ENCODE results near the gene BSDC1. TPM values are rescaled to one million over a fixed set of nuclear protein-coding genes. Genes with fewer than 3 reads are reported as not detected.
"Not testable (repeated sequence)": the region's sequence is repeated elsewhere in the genome, so short reads cannot be mapped to it uniquely, and the experiment has no call there.

BSDC1 gene
- total RNA-seq, 1 experiment from 2014 or later: 45.1 TPM

GRCh38 chr1:32357614-32358013 is 36.6 kb downstream of the BSDC1 start:
- no peak for DNase-seq (ENCODE audit: low read depth)

- no peak for DNase-seq (ENCODE audit: low read depth)
These were observed 37.8 kb downstream of the BSDC1 start for GRCh38 chr1:32356478-32356877.

DNA sequence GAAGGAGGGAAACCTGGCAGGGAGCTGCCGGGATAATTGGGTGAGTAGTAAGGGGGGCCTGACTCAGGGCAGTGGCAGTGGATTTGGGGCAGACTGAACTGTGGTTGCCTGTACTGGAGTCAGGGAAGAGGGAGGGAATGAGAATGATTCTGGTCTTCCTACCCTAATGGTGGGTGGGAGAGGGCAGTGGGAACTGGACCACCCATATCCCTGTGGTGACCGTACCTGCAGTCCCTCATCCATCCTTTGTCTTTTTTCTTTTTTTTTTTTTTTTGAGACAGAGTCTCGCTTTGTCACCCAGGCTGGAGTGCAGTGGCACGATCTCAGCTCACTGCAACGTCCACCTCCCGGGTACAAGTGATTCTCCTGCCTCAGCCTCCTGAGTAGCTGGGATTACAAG is 38.5 kb downstream of the BSDC1 start:
- not testable (repeated sequence) for DNase-seq (ENCODE audit: low read depth)

- DNase-seq (ENCODE audit: low read depth): no peak
These were observed 40.2 kb downstream of the BSDC1 start for GRCh38 chr1:32353886-32354570.

DNA sequence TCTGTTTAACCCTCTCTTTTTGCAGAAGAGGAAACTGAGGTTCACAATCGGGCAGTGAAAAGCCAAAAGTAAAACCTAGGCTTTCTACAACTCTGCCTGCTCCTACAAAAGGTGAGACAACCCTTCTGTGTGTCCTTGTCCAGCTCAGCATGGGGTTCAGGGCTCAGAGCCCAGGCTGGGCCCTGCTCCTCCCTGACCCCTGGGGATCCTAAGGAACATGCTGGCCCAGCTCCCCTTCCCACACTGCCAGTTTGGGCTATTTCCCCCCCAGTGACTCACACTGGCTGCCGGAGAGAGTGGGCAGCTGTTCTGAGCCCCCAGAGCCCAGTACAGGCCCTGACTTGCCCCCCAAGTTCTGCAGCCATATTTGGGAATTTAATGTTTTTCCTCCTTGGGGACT is 40.8 kb downstream of the BSDC1 start:
- no peak for DNase-seq (ENCODE audit: low read depth)

DNA sequence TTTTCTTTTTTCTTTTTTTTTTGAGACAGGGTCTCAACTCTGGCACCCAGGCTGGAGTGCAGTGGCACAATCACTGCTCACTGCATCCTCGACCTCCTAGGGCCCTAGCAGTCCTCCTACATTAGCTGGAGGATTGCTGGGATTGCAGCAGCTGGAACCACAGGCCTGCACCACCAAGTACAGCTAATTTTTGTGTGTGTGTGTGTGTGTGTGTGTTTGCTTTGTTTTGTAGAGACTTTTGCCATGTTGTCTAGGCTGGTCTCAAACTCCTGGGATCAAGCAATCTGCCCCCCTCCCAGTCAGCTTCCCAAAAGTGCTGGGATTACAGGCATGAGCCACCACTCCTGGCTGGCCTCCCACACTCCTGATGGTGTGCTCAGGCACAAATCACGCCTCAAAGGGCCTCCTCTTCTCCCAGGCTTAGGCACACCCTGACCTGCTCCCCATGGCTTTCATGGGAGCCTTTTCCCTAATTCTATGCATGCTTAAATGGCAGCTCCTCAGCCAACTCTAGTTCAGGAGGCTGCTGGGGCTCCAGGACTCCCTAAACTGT is 41.3 kb downstream of the BSDC1 start:
- no peak for DNase-seq (ENCODE audit: low read depth)

- DNase-seq (ENCODE audit: low read depth): no peak
These were observed 41.9 kb downstream of the BSDC1 start for GRCh38 chr1:32352239-32352745.

- DNase-seq (ENCODE audit: low read depth): peak; percentile 90
These were observed 42.6 kb downstream of the BSDC1 start for GRCh38 chr1:32351399-32352238.

GRCh38 chr1:32350785-32351398 is 43.3 kb downstream of the BSDC1 start:
- no peak for DNase-seq (ENCODE audit: low read depth)

DNA sequence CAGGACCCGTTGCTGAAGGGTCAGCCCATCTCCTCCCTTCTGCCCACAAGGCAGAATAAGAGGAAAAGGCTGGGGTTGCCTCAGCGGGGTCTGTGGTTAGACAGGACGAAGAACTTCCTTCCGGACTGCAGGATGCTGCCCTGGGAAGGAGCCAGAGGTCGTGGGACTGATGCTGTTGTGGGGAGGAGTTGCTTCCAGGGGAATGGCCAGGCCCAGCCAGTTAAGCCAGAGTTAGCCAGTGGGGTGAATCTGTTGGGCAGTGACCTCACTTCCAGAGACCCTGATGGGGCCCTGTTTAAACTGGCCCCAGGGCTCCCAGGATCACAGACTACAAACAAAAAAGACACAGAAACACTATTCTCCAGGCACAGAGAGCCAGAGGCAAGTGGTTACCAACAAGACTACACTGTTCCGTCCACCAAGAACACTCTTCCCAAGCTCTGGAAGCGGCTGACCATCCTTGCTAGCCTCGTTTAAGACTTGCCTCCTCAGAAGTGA is 45.0 kb downstream of the BSDC1 start:
- DNase-seq (ENCODE audit: low read depth): peak; percentile 97

DNA sequence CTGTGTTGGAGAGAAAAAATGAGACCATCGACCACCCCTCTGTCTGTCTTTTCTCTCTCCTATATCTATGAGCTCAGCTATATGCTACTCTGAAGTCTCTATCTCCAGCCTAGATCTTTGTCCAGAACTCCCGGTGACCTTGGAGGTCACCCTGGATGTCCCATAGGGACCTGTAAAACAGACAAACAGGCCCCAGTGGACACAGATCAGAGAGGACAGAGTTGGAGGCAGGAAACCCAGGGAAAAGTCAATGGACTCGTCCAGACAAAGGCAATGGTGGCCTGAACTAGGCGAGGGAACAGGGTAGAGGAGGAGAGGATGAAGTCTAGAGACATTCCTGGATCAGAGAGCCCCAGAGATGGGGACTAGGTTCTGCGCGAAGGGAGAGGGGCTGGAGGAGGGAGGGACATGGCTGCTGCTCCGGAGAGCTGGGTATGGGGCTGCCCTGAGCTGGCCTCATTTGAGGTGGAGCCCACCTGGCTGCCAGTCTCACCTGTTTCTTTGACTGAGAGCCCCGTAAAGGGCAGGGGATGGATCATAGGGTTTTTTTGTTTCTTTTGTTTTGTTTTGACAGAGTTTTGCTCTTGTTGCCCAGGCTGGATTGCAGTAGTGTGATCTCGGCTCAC is 47.6 kb downstream of the BSDC1 start:
- DNase-seq (ENCODE audit: low read depth): no peak

- DNase-seq (ENCODE audit: low read depth): peak; percentile 38
These were observed 48.9 kb downstream of the BSDC1 start for GRCh38 chr1:32345289-32345827.

DNA sequence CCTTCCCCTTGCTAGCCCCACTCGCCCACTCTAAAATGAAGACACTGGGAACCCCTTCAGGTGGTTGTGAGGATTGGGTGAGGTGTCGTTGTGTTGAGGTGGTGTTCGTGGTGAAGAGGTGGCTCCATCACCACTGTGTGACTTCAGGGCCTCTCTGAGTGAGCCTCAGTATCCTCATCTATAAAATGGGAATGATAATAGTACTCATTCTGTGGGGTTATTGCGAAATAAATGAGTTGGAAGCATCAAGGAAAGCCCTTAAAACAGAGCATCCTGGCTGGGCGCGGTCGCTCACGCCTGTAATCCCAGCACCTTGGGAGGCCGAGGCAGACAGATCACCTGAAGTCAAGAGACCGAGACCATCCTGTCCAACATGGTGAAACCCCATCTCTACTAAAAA is 51.5 kb downstream of the BSDC1 start:
- DNase-seq (ENCODE audit: low read depth): no peak

GRCh38 chr1:32341971-32342370 is 52.3 kb downstream of the BSDC1 start:
- no peak for DNase-seq (ENCODE audit: low read depth)

DNA sequence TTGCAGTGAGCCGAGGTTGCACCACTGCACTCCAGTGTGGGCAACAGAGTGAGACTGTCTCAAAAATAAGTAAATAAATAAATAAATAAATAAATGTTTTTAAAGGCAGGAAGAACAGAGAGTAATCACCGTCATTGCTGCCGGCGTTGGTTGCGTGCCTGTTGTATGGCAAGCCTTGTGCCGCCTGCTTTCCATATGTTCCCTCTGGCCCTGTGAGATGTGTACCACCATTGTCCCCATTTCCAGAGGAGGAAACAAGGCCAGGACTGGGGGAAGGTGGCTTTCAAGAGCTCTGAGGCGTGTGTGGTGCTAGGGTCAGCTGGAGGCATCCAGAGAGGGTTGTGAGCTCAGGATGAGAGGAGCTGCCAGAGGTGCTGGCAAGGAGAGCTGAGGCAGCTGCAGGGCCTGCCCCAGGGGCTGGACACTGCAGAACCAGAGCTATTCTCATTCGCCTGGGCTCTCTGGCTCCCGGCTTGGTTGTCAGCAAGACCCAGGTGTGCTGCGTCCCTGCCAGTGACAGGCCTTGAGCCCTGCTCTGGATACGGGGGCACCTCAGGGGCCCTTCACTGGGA is 53.0 kb downstream of the BSDC1 start:
- no peak for DNase-seq (ENCODE audit: low read depth)

DNA sequence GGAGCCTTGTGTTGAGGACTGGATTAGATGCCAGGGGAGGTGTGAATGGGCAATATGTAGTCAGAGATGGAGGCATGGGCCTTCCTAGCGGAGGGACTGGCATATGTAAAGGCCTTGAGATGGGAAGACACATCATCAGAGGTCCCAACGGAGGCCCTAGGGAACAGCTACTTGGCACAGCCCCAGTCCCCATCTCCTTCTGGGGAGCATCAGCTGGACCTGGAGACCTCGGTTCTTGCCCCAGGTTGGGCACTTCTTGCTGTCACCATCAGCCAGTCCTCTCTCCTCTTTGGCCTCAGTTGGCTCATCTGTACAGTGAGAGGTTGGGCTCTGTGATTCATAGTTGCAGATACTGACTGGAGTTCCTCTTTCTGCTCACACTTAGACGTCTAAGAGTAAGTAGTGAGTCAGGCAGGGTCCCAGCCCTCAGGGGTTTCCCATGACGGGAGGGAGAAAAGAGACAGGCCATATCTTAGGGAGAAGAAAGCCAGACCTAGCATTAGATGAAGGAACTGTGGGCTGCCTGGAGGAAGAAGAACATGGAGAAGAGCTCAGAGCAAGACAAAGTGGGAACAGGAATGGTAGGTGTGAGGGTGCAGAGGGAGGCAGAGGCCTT is 54.8 kb downstream of the BSDC1 start:
- DNase-seq (ENCODE audit: low read depth): peak; percentile 75

DNA sequence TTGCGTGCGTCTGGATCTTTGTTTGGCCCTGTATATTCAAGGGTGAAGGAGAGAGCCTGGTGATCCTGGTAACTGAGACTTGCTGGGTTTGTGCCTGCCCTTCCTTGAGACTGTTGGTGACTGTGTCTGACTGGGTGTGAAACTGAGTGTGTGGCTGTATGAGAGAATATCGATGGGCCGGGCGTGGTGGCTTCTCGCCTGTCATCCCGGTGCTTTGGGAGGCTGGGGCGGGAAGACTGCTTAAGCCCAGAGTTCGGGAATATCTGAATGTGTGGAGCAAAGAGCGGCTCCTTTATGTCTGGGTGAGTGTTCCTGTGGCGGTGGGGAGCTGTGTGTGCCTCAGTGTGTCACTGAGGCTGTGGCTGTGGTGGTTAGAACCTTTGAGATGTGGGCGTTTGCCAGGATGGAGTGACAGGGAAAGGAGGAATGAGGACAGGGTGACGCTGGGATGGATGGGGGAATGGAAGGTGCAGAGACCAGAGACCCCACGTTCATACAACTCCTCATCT is 55.5 kb downstream of the BSDC1 start:
- DNase-seq (ENCODE audit: low read depth): no peak

- peak; percentile 74 for DNase-seq (ENCODE audit: low read depth)
These were observed 56.2 kb downstream of the BSDC1 start for GRCh38 chr1:32337855-32338636.

DNA sequence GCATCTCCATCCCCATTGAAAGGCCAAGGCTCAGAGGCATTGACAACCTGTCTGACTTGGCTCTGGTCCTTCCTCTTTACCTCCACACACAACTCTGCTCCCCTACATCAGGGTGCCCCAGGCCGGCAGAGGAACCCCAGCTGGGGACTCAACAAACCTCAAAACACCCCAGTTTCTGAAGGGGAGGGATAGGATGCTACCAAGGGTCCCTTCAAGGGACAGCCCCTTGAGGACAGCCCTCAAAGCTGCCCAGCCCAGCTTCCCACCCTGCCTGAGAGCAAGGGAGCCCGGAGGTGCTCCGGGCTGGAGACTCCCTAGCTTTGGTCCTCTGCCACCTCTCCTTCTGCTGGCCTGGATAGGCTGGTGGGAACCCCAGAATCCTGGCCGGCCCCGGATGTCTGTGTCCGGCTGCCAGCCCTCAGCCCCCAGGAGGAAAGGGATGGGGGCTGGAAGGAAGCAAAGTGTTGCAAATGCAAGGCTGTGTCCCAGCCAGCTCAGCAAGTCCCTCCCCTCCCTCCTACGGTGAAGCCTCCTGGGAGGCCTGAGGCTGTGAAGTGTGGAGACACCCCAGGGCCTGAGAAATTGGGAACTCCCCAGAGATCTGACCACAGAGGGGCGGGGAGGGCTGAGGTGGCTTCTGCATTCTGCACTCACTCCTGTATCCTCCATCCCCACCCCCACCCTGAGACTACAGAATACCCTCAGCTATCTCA is 57.1 kb downstream of the BSDC1 start:
- peak; percentile 64 for DNase-seq (ENCODE audit: low read depth)

All from RPMI7951 (cell line).